HG02943 (cell line): ENCODE measurements around the gene CRBN.

Source experiments
- ATAC-seq: cut with Tn5 transposase; IDR thresholded peaks from one replicate; pipeline ENCODE4 v1.9.1; 2021; ENCODE audit warnings: mild to moderate bottlenecking, low read depth, moderate library complexity; ENCODE audit not compliant: unreplicated experiment

CRBN gene

GRCh38 chr3:3117651-3118050, 61.8 kb downstream of the CRBN start:
- ATAC-seq: no peak

DNA sequence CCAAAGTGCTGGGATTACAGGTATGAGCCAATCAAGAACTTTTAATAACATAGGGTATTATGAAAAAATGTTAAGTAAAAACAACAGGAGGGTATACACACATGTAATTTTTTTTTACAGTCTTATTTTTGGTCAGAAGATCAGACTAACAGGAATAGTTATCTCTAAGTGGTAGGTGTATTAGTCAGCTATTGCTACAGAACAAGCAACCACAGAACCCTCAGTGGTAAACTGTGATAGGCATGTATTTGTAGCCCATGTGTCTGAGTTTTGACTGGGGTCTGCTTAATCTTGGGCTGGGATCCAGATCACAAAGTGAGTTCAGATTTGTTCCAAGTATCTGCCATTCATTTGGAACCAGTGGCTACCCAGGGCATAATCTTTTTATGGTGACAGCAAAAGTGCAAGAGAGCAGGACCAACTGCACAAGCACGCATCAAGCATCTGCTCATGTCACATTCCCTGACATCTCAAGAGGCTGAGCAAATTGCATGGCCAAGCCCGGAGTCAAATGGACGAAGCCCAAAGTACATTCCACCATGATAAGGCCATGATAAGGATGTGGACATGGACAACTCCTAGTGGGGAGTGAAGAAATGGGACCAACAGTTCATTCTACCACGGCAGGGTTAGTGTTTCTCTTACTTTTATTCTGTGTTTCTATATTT, 66.3 kb downstream of the CRBN start:
- ATAC-seq: no peak

DNA sequence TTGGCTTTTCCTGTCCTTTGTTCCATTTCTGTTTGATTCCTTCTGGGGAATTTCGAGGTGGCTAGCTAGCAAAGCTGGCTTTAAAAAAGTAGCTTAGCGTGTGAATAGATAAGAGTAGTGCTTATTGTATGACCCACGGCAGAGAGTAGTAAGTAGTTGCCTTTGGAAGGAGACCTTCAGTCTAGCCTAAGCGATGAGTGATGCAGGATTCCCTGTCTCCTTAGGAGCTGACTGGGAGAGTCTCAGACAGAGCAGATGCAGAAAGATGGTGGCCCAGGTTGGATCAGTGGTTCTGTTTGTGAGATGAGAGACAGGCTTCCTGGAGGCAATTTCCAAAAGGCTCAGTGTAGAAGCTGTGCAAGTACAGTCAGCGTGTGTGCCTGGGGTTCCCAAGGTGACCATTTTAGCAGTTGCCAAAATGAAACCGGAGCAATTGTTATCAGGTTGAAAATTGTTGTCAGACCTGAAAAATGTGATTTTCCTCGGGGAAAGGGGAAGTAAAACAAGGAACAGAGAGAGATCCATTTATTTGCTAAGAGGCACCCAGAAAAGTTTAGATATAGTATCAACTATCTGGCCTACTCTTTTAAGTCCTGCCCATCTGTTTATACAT, 68.6 kb downstream of the CRBN start:
- ATAC-seq: no peak

- ATAC-seq: no peak
These were observed 69.2 kb downstream of the CRBN start, which contains the start of gene IL5RA for GRCh38 chr3:3110299-3110630. IL5RA (minus strand) TSS chr3:3110374; CDS start chr3:3104984, 5,390 bp downstream.

- no peak for ATAC-seq
These were observed 69.8 kb downstream of the CRBN start for GRCh38 chr3:3109407-3110298.

DNA sequence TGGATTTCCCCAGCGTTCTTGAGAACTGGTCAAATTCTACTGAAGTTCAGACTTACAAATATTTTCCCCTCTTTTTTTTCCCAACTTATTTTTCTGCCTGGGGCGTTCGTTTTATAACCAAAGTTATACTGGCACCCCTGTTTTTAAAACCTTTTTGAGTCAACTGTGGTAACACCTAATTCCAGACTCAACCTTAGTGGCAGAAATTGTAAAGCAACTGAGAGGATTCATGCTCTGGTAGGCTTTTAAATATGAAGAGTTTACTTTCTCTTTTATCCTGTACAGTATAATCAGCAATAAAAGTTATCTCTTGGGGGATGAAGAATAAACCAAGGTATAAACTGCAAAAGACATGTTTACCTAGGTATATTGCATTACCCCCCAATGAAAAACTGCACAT, 71.6 kb downstream of the CRBN start:
- ATAC-seq: no peak

- ATAC-seq: no peak
These were observed 72.3 kb downstream of the CRBN start for GRCh38 chr3:3107181-3107580.

DNA sequence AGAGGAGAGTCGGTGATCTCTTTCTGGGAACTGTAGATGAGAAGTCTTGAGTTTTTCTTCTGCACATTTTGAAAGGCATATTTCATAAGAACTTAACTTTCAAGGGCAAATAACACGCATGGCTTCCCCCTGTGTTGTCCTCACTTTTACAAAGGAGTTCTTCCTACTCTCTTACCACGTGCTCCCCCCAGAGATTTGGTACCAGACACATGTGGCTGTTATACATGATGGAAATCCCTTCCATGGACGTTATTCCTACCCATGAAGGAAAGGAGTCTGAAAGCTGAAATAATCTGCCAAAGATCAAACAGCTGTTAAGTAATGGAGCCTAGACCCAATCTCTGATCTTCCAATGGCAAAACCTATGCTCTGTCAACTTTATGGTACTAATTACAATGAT, 73.7 kb downstream of the CRBN start:
- ATAC-seq: no peak

GRCh38 chr3:3105246-3105645, 74.2 kb downstream of the CRBN start:
- no peak for ATAC-seq

DNA sequence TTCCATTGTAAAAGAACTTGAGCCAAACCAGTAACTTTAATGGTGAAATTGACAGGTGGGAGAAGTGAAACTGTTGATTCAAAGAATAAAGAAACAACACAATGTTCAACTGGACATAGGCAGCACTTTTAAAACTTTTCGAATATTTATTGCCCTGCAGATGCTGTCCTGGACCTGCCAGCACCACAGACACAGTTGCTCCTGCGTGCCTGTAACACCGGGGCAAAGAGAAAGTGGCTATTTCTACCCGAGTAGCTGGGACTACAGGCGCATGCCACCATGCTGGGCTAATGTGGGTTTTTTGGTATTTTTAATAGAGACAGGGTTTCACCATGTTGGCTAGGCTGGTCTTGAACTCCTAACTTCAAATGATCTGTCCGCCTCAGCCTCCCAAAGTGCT, 76.7 kb downstream of the CRBN start:
- ATAC-seq: no peak

DNA sequence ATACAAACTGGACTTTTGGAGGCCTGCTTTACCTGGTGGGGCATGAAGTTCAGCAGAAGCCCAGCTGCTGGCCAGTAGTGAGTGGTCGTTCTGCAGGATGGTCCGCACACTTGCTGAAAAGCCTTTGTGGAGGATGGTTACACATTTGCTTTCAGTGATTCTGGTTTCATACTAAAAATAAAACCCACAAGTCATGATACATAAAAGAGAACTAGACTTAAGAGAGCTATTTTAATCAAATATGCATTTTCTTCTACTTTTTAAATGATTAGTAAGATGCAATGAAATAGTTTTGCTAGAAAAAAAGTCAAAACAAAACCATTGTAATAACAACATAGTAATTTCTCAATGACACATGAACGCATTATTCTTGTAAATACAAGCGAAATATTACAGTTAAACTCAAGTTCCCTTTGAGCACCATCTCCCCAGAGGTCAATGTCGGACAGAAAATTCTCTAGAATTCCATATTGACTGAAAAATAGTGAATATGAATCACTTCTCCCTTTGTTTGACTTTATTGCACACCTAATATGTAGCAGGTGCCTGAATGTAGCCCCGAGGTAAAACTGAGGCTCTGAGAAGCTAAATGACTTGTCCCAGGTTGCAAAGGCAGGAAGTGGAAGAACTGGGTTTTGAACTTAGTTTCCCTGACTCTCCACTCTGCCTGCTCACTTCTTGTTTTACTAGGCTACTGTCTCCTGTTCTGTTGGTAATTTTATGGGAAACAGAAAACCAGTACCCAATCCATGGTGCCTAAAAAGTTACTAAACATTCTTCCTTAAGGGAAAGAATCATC, 77.6 kb downstream of the CRBN start:
- ATAC-seq: no peak
